HEK293T (cell line): Measurements from ENCODE around the gene ADGRD1.

Source experiments
- ARNT ChIP-seq: fragments of 450-650 bp; IDR thresholded peaks from 2 replicates; pipeline ENCODE4 v1.6.1; 2017; ENCODE audit warnings: mild to moderate bottlenecking
- CTBP1 ChIP-seq: fragments of 450-650 bp; IDR thresholded peaks from 2 replicates; pipeline ENCODE4 v1.6.1; 2016; ENCODE audit warnings: borderline replicate concordance
- FOXA1 ChIP-seq: fragments of 450-650 bp; IDR thresholded peaks from 2 replicates; pipeline ENCODE4 v1.6.1; 2016; ENCODE audit warnings: mild to moderate bottlenecking
- FOXK2 ChIP-seq: fragments of 450-650 bp; IDR thresholded peaks from 2 replicates; pipeline ENCODE4 v1.6.1; 2016; ENCODE audit warnings: mild to moderate bottlenecking
- HDGF ChIP-seq: fragments of 450-650 bp; IDR thresholded peaks from 2 replicates; pipeline ENCODE4 v1.6.1; 2017; ENCODE audit warnings: antibody characterized with exemption, borderline replicate concordance
- L3MBTL2 ChIP-seq: fragments of 450-650 bp; conservative IDR thresholded peaks from 2 replicates; pipeline ENCODE4 v1.6.1; 2016; ENCODE audit warnings: mild to moderate bottlenecking
- LEF1 ChIP-seq: fragments of 450-650 bp; IDR thresholded peaks from 2 replicates; pipeline ENCODE4 v1.6.1; 2017; ENCODE audit warnings: mild to moderate bottlenecking, borderline replicate concordance
- NFRKB ChIP-seq: fragments of 450-650 bp; IDR thresholded peaks from 2 replicates; pipeline ENCODE4 v1.6.1; 2016; ENCODE audit warnings: mild to moderate bottlenecking, moderate library complexity
- PKNOX1 ChIP-seq: fragments of 450-650 bp; IDR thresholded peaks from 2 replicates; pipeline ENCODE4 v1.6.1; 2016
- SUZ12 ChIP-seq: fragments of 450-650 bp; IDR thresholded peaks from 2 replicates; pipeline ENCODE4 v1.6.1; 2016; ENCODE audit warnings: mild to moderate bottlenecking
- ZNF384 ChIP-seq: fragments of 450-650 bp; IDR thresholded peaks from 2 replicates; pipeline ENCODE4 v1.6.1; 2016

GRCh38 chr12:131187602-131188001 is 233.9 kb downstream of the ADGRD1 start:
- TF ChIP-seq PKNOX1 (no peak), FOXA1 (no peak), ZNF384 (no peak), NFRKB (no peak), FOXK2 (no peak), L3MBTL2 (no peak), HDGF (no peak), SUZ12 (no peak), CTBP1 (no peak), LEF1 (no peak), ARNT (no peak)
